Stimulated activated CD8-positive, alpha-beta memory T cell treated with anti-CD3 and anti-CD28 coated beads, Interleukin-4, amount 100 ng/mL, for 24 hours (primary cell): Measurements from ENCODE around the gene S100A4.
A peak's percentile ranks its signal among the peaks of the same experiment; 100 is the strongest.

Source experiments
- DNase-seq: peaks from one replicate; pipeline ENCODE4 v3.0.0-alpha.2; 2020; ENCODE audit warnings: low read depth

S100A4 gene

DNA sequence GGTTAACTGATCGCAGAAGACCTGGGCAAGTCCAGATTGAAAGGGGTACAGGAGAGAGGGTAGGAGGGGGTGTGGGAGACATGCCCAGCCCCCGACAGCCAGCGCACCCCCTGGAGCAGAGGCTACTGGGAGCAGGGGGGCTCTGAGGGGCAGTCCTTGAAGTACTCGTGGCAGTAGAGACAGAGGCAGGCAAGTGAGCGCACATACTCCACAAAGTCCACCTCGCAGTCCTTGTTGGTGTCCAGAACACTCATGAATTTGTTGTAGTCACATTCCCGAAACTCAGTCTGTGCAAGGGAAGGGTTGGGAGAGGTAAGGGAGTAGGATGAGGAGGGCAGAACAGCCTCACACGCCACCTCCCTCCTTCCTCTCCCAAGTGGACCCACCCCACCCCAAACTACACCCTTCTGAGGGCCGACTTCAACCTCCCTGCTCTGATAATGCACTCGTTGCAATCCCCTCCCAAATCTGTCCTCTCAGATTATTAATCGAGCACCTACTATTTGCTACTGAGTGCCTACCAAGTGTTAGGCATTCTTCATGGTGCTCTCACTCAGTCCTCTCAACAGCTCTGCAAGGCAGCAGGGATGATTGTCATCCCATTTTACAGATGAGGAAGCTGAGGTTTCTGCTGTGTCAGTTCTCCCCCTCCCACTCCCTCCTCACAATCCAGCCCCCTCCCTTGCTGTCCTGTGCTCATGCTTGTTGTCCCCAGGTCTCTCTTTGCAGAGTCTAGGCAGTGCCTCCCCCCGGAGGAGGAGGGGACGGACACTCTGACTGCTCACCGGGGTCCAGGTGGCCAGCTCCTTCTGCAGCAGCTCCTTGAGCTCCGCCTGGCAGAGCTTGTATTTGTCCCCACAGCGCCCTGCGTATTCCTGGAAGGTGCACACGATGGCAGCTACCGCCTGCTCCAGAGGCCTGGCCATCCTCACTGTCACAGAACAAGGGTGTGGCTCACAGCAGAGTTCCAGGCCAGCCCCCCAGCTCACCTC, 2.2 kb upstream of the S100A4 start:
- no peak for DNase-seq

DNA sequence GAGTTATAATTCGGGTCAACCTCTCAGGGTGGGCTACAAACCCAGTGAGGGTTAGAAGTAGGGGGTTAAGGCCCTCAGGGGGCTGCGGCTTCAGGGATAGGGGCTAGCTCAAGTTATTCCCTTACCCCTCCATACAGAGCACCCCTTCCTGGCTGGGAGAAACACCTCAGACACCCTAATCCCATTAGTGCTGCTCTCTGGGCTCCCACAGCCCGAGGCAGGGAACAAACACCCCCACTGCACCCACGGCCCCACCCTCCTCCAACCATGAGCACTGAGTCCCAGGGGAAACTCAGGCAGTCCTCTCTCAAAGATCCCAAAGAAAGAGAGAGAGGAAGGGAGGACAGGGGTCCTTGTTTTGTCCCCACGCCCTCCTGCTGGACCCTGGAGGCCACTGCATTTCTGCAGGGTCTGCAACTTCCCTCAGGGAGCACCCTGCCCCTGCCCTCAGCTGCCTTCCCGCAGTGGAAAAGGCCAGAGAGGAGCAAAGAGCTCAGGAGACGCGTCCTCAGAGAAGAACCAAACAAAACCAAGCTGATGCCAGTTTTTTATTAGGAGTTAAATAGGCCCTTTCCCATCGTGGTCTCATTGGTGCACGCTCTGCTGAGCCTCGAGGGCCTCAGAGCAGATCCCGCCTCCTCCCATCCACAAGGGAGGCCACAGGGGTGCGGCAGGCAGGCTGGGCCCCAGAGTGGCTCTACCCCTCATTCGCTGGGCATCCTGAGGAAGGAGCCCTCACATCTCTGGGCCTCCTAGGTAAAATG, 1.4 kb upstream of the S100A4 start:
- no peak for DNase-seq

GRCh38 chr1:153546371-153546770, 765 bp upstream of the S100A4 start:
- no peak for DNase-seq

DNA sequence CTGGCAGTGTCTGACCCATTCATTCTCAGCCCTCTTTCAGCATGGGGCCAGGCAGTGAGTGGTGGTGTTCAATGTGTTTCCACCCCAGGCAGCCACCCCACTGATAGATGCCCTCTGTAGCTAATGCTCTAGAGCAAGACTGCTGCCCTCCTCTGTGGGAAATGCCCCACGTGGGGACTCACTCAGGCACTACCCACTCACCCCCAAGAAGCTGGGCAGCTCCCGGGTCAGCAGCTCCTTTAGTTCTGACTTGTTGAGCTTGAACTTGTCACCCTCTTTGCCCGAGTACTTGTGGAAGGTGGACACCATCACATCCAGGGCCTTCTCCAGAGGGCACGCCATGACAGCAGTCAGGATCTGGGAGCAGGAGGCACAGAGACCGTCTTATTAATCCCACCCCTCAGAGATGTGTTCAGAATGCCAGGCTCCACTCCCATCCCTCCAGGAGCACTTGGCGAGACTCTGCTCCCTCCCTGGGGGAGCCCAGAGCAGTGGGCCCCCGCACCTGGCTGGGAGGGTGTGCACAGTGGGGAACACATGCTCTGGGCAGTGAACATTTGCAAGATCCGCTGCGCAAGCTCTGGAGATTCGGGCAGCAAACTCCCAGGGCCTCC, 1.0 kb downstream of the S100A4 start:
- no peak for DNase-seq

GRCh38 chr1:153543736-153544135, 1.9 kb downstream of the S100A4 start:
- no peak for DNase-seq

- no peak for DNase-seq
Measured at GRCh38 chr1:153542956-153543711, 2.5 kb downstream of the S100A4 start.

DNA sequence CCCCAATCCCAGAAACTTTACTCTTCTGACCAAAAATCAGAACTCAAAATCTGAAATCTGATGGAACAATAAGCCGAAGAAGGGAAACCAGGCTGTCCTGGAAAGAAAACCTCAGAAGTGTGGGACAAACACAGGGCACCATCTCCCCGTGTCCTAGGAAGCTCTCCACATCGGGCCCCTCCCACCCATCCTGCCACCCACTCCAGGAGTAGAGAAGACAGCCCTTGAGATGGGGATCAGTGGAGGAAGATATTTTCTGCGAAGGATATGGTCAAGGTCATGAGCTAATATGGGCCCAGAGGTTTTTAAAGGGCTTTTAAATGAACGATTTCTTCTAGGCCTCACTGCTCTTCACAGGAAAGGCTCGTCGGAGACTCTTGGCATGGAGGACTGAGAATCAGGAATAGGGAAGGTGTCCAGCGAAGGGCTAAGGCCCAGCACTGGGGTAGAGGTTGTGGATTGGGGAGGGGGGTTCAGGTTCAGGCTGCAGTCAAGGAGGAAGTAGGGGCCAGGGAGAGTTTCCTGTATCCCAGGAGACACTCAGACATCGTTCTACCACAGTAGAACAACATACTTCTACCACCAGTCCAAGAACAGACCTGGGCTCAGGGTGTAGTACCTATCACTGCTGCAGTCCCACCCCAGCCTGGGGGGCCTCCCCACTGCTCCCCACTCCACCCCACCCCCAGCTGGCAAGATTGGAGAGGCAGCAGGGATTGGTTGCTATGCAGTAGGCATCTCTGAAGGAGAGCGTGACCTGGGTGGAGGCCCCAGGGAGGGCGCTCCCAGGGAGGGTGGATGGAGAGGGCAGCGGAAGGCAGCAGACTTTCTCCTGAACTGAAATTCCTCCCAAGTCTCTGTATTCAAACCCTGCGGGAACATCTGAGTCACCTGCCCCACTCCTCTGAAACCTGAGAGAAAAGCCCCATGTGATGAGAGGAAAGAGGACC, 3.7 kb downstream of the S100A4 start:
- DNase-seq, result no peak

DNA sequence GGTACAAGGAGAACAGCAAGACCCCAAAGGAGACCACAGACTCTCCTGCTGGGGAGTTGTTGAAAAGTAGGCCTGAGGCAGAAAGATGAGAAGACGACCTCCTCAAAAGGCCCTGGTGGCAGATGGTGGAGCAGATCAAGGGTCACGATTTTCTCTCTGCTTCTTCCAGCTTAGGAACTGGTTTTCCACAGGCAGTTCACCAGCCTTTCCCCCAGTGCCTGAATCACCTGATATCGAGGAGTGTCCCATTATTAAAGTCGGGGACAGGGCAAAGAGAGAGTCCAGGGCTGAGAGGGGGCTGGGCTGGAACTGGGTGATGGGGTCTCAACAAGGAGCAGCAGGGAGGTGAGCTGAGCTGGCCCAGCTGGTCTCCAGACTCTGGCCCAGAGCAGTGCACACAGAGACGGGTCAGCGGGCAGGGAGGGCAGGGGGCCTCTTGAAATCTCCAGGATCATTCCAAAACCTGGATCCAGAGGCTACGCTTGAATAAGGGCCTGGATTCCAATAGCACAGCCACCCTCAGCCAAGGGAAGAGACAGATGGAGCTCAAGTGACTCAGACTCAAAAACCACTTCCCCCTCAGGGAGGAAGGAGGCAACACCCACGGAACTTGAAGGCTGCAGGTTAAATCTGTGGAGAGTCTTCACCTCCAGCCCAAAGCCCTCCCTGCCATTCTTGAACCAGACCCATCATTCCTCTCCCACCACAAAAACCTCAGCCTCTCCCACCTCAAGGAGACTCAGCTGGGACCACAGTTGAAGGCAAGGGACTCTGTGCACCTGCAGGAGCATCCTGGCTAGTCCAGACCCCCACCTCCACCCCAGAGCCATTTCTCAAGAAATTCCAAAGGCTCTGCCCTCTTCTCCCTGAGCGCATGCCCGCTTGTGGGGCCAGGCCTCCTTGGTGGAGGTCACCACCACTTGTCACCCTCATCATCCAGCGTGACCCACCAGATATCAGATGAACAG, 4.9 kb downstream of the S100A4 start, which contains the start of gene S100A5:
S100A5 (minus strand) TSS at position 541 of the 968 bp plus-strand sequence. CDS start 743 bp downstream, outside the sequence.
- DNase-seq, result peak; percentile 20

GRCh38 chr1:153539395-153540093, 6.1 kb downstream of the S100A4 start:
- no peak for DNase-seq

GRCh38 chr1:153538315-153538821, 7.2 kb downstream of the S100A4 start:
- DNase-seq, result no peak

DNA sequence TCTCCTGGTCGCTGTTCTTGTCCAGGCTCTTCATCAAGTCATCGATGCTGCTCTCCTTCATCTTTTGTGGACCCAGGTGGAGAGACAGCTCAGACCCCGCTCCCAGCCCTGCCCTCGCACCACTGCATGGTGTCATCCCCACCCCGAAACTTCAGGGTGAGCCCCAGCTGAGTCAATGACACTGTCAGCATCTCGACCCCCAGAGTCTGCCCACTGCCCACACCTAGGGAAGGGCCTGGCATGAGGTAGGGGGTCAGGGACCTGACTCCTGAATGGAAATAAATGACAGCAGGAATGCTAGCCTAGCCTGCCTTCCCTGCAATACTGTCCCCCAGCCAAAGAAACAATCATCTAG, 8.3 kb downstream of the S100A4 start:
- DNase-seq, result no peak

- DNase-seq, result no peak
Measured at GRCh38 chr1:153536671-153537375, 8.8 kb downstream of the S100A4 start.

- peak; percentile 77 for DNase-seq
Measured at GRCh38 chr1:153536012-153536670, 9.5 kb downstream of the S100A4 start.

DNA sequence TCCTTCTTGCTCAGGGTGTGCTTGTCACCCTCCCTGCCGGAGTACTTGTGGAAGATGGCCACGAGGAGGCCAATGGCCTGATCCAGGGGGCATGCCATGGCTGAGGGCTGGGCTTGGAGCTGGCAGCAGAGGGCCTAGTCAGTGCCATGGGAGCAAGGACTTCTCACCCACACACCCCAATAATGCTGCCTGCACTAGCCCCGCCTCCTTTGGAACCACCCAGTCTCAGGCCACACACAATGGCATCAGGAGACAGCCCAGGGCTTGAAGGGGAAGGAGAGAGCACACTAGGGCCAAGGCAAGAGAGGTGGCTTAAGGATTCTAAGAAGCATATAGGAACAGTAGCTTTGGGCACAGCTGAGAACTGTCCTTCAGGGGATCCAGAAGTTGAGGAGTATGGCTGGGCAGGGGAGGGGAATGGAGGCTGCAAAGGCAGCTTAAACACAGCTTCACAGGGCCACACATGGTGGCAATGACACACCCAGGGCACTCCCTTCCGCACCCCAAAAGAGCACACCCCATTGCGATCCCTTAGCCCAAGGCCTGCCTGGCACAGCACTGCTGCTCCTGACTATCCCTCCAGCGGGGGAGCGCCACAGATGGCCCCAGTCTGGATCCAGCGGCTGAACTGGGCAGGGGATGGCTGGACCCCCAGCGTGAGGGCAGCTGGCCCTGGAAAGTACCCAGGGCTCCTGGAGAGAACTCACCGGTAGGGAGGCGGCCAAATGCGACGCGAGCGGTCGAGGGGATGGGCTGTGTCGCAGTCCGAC, 10.2 kb downstream of the S100A4 start, which contains the start of gene S100A6:
S100A6 (minus strand) TSS at position 750 of the 770 bp plus-strand sequence; CDS start at position 98, 652 bp downstream.
- DNase-seq, result peak; percentile 19

GRCh38 chr1:153534925-153535241, 10.7 kb downstream of the S100A4 start:
- no peak for DNase-seq

- no peak for DNase-seq
Measured at GRCh38 chr1:153534226-153534924, 11.2 kb downstream of the S100A4 start.
